ENCODE measurements around the gene SRBD1. TPM values are rescaled to one million over a fixed set of nuclear protein-coding genes. Genes with fewer than 3 reads are reported as not detected.

SRBD1 gene
- total and polyA plus RNA-seq, 2 experiments from 2014 or later = 27.4 to 46.3 TPM

GRCh38 chr2:45435316-45435715 is 175.8 kb downstream of the SRBD1 start:
- no peaks in the 10 kb centered on the region; the same call in 1 of the 2 replicates for H3K79me2 ChIP-seq (replicated peaks; ENCODE audit: insufficient read depth)
- no peak overlapping the region for H3K4me2 ChIP-seq
- H4K20me1 ChIP-seq (replicated peaks; ENCODE audit: insufficient read depth) = no peaks in the 10 kb centered on the region
- H3F3A ChIP-seq (replicated peaks; ENCODE audit: low read depth) = no peaks in the 10 kb centered on the region
- no peaks in the 10 kb centered on the region for H3K36me3 ChIP-seq (ENCODE audit: insufficient read depth)
- no peaks in the 10 kb centered on the region for H3K9me2 ChIP-seq (ENCODE audit: insufficient read depth)
- H3K27me3 ChIP-seq (ENCODE audit: insufficient read depth) = no peaks in the 10 kb centered on the region
- no peak overlapping the region for H2AFZ ChIP-seq
- no peak overlapping the region for H3K4me3 Mint-ChIP-seq
- peaks cover 46% of the 10 kb centered on the region for H3K36me3 Mint-ChIP-seq (ENCODE audit: low read depth)
- peaks cover 16% of the 10 kb centered on the region for H3K4me1 ChIP-seq (ENCODE audit: insufficient read depth)
- H3K4me1 Mint-ChIP-seq = peaks cover 12% of the 10 kb centered on the region
- no peak for ATAC-seq
- TF ChIP-seq EZH2phosphoT487 (IDR thresholded peaks at IDR 0.05; ENCODE audit: unreplicated experiment) (no peak), CTCF (conservative IDR thresholded peaks at IDR 0.05; ENCODE audit: low read depth in 2 of 2) (no peak), ZNF114 (CRISPR knock-in tag; IDR thresholded peaks at IDR 0.05) (no peak), CREB1 (CRISPR knock-in tag; IDR thresholded peaks at IDR 0.05; ENCODE audit: low read depth) (no peak), ZNF331 (CRISPR knock-in tag; IDR thresholded peaks at IDR 0.05; ENCODE audit: low read depth) (no peak), STAT1 (IDR thresholded peaks at IDR 0.05; ENCODE audit: unreplicated experiment) (no peak), JUNB (IDR thresholded peaks at IDR 0.05; ENCODE audit: unreplicated experiment) (no peak), POLR2AphosphoS5 (IDR thresholded peaks at IDR 0.05; ENCODE audit: low read depth) (no peak), NANOG (IDR thresholded peaks at IDR 0.05; ENCODE audit: borderline replicate concordance) (no peak), ZNF462 (CRISPR knock-in tag; IDR thresholded peaks at IDR 0.05) (no peak), REST (IDR thresholded peaks at IDR 0.05; ENCODE audit: unreplicated experiment) (no peak), EZH2 (IDR thresholded peaks at IDR 0.05; ENCODE audit: low read depth, unreplicated experiment) (no peak), ETS1 (IDR thresholded peaks at IDR 0.05) (no peak)
- no peak for DNase-seq (ENCODE audit: low spot score)
- no peak overlapping the region for H3K27ac ChIP-seq (ENCODE audit: low read depth)
- H3K9me3 Mint-ChIP-seq = peaks cover 21% of the 10 kb centered on the region; the same call in 2 of the 3 replicates
- no peak overlapping the region for H3K27ac Mint-ChIP-seq
- no peak overlapping the region for H3K4me3 ChIP-seq
- H3K27me3 Mint-ChIP-seq (ENCODE audit: insufficient read depth, low read depth, poor library complexity) = peaks cover 2% of the 10 kb centered on the region
